ENCODE results near the gene KRT15.

The KRT15 gene

GRCh38 chr17:41537614-41537954 is 18.9 kb upstream of the KRT15 start:
- Histone ChIP-seq H4K20me1 (ENCODE audit: insufficient read depth, low read length, poor library complexity, severe bottlenecking) (no peaks in the 10 kb centered on the region), H3K27me3 (ENCODE audit: insufficient read depth, low read length, poor library complexity, severe bottlenecking) (no peaks in the 10 kb centered on the region), H3K79me2 (ENCODE audit: insufficient read depth, low read length) (no peaks in the 10 kb centered on the region), H3K9me3 (ENCODE audit: insufficient read depth, low read depth, low read length) (no peaks in the 10 kb centered on the region), H2AFZ (ENCODE audit: low read length) (no peak overlapping the region), H3K4me2 (ENCODE audit: low read depth, low read length, poor library complexity, severe bottlenecking) (no peak overlapping the region), H3K4me1 (ENCODE audit: insufficient read depth, low read length, poor library complexity, severe bottlenecking) (no peaks in the 10 kb centered on the region), H3K9me2 (replicated peaks; ENCODE audit: low read depth, low read length) (no peaks in the 10 kb centered on the region), H3K9ac (ENCODE audit: low read depth, low read length, poor library complexity, severe bottlenecking) (no peak overlapping the region), H3F3A (ENCODE audit: low read depth) (no peaks in the 10 kb centered on the region), H3K36me3 (ENCODE audit: insufficient read depth, low read length) (no peaks in the 10 kb centered on the region), H3K4me3 (ENCODE audit: low read length, poor library complexity, severe bottlenecking) (no peak overlapping the region)
- no peak for TF ChIP-seq EZH2phosphoT487 (IDR thresholded peaks at IDR 0.05; ENCODE audit: borderline replicate concordance)
- TF ChIP-seq CTCF (conservative IDR thresholded peaks at IDR 0.05; ENCODE audit: low read length) = no peak

- no peaks in the 10 kb centered on the region for H3F3A ChIP-seq (ENCODE audit: low read depth)
- H4K20me1 ChIP-seq (ENCODE audit: insufficient read depth, low read length, poor library complexity, severe bottlenecking) = no peaks in the 10 kb centered on the region
- H3K9me2 ChIP-seq (replicated peaks; ENCODE audit: low read depth, low read length) = no peaks in the 10 kb centered on the region
- no peak overlapping the region for H3K4me3 ChIP-seq (ENCODE audit: low read length, poor library complexity, severe bottlenecking)
- TF ChIP-seq EZH2phosphoT487 (IDR thresholded peaks at IDR 0.05; ENCODE audit: borderline replicate concordance) = no peak
- TF ChIP-seq CTCF (conservative IDR thresholded peaks at IDR 0.05; ENCODE audit: low read length) = no peak
- H3K9me3 ChIP-seq (ENCODE audit: insufficient read depth, low read depth, low read length) = no peaks in the 10 kb centered on the region
- no peak overlapping the region for H3K4me2 ChIP-seq (ENCODE audit: low read depth, low read length, poor library complexity, severe bottlenecking)
- no peaks in the 10 kb centered on the region for H3K36me3 ChIP-seq (ENCODE audit: insufficient read depth, low read length)
- H2AFZ ChIP-seq (ENCODE audit: low read length) = no peak overlapping the region
- H3K4me1 ChIP-seq (ENCODE audit: insufficient read depth, low read length, poor library complexity, severe bottlenecking) = no peaks in the 10 kb centered on the region
- no peaks in the 10 kb centered on the region for H3K79me2 ChIP-seq (ENCODE audit: insufficient read depth, low read length)
- no peak overlapping the region for H3K9ac ChIP-seq (ENCODE audit: low read depth, low read length, poor library complexity, severe bottlenecking)
- H3K27me3 ChIP-seq (ENCODE audit: insufficient read depth, low read length, poor library complexity, severe bottlenecking) = no peaks in the 10 kb centered on the region
Measured at GRCh38 chr17:41536741-41537613, 18.3 kb upstream of the KRT15 start.

GRCh38 chr17:41535764-41536481 is 17.2 kb upstream of the KRT15 start:
- no peak overlapping the region for H3K4me2 ChIP-seq (ENCODE audit: low read depth, low read length, poor library complexity, severe bottlenecking)
- H2AFZ ChIP-seq (ENCODE audit: low read length) = no peak overlapping the region
- no peaks in the 10 kb centered on the region for H3K79me2 ChIP-seq (ENCODE audit: insufficient read depth, low read length)
- no peaks in the 10 kb centered on the region for H3K9me2 ChIP-seq (replicated peaks; ENCODE audit: low read depth, low read length)
- no peak overlapping the region for H3K9ac ChIP-seq (ENCODE audit: low read depth, low read length, poor library complexity, severe bottlenecking)
- H3K4me1 ChIP-seq (ENCODE audit: insufficient read depth, low read length, poor library complexity, severe bottlenecking) = no peaks in the 10 kb centered on the region
- H3K27me3 ChIP-seq (ENCODE audit: insufficient read depth, low read length, poor library complexity, severe bottlenecking) = no peaks in the 10 kb centered on the region
- no peaks in the 10 kb centered on the region for H3K36me3 ChIP-seq (ENCODE audit: insufficient read depth, low read length)
- H4K20me1 ChIP-seq (ENCODE audit: insufficient read depth, low read length, poor library complexity, severe bottlenecking) = no peaks in the 10 kb centered on the region
- TF ChIP-seq CTCF (conservative IDR thresholded peaks at IDR 0.05; ENCODE audit: low read length) (no peak), EZH2phosphoT487 (IDR thresholded peaks at IDR 0.05; ENCODE audit: borderline replicate concordance) (no peak)
- no peaks in the 10 kb centered on the region for H3K9me3 ChIP-seq (ENCODE audit: insufficient read depth, low read depth, low read length)
- no peak overlapping the region for H3K4me3 ChIP-seq (ENCODE audit: low read length, poor library complexity, severe bottlenecking)
- H3F3A ChIP-seq (ENCODE audit: low read depth) = no peaks in the 10 kb centered on the region

Measured in Loucy (cell line).